Kidney epithelial cell (primary cell): Measurements from ENCODE around the gene PROM1. TPM values are rescaled to one million over a fixed set of nuclear protein-coding genes. Genes with fewer than 3 reads are reported as not detected.

Experiments
- DNase-seq: peaks from one replicate; pipeline ENCODE4 v3.0.0-alpha.2; 2010; ENCODE audit warnings: low read depth
- H3K27me3 ChIP-seq: 2 replicates; pipeline ENCODE4 v1.6.0; 2011; ENCODE audit warnings: low read length; ENCODE audit not compliant: control insufficient read depth, insufficient read depth
- H3K36me3 ChIP-seq: 2 replicates; pipeline ENCODE4 v1.5.1; 2011; ENCODE audit warnings: low read length; ENCODE audit not compliant: control insufficient read depth, insufficient read depth
- H3K4me3 ChIP-seq: 2 replicates; pipeline ENCODE4 v1.5.1; 2011; ENCODE audit warnings: low read depth, mild to moderate bottlenecking, control low read depth, low read length
- CTCF ChIP-seq: IDR thresholded peaks from 2 replicates; pipeline ENCODE4 v1.5.1; 2011; ENCODE audit warnings: mild to moderate bottlenecking, moderate library complexity, low read length, control low read depth, inconsistent platforms; ENCODE audit not compliant: insufficient read depth, poor library complexity, severe bottlenecking
- total RNA-seq: library from RNA; depleted of rRNA; stranded (reverse); fragments of >200 nt; gene quantifications from 2 replicates; pipeline ENCODE4 v1.2.3, GENCODE V29; 2015

Gene PROM1
- total RNA-seq, 1 donor from 2014 or later = 69.0 TPM

- no peaks in the 10 kb centered on the region for H3K27me3 ChIP-seq
- TF ChIP-seq CTCF = no peak
- H3K4me3 ChIP-seq = no peak overlapping the region
- H3K36me3 ChIP-seq = no peaks in the 10 kb centered on the region
- DNase-seq = no peak
Observed at GRCh38 chr4:15925830-15926229, 158.0 kb downstream of the PROM1 start.

GRCh38 chr4:15921592-15921932, 162.3 kb downstream of the PROM1 start:
- TF ChIP-seq CTCF = no peak
- Histone ChIP-seq H3K36me3 (no peaks in the 10 kb centered on the region), H3K4me3 (no peak overlapping the region), H3K27me3 (no peaks in the 10 kb centered on the region)
- DNase-seq = no peak

GRCh38 chr4:15920723-15921591, 162.9 kb downstream of the PROM1 start:
- Histone ChIP-seq H3K27me3 (no peaks in the 10 kb centered on the region), H3K36me3 (no peaks in the 10 kb centered on the region), H3K4me3 (no peak overlapping the region)
- peak; percentile 97 for DNase-seq
- TF ChIP-seq CTCF = no peak

GRCh38 chr4:15918484-15919129, 165.2 kb downstream of the PROM1 start:
- no peaks in the 10 kb centered on the region for H3K36me3 ChIP-seq
- H3K4me3 ChIP-seq = no peak overlapping the region
- no peaks in the 10 kb centered on the region for H3K27me3 ChIP-seq
- no peak for TF ChIP-seq CTCF
- no peak for DNase-seq

Other genes with a start within 250 kb of the PROM1 start
- 4.8 and 5.2 TPM in 2 replicates for gene FGFBP1, start 145.3 kb downstream of the PROM1 start, total RNA-seq
- not detected in 2 replicates for gene FGFBP2, start 120.8 kb downstream of the PROM1 start, total RNA-seq
- gene TAPT1, start 142.4 kb upstream of the PROM1 start, total RNA-seq = 9.0 and 18.8 TPM in 2 replicates